Measurements from ENCODE around the gene ACR.

ACR gene

DNA sequence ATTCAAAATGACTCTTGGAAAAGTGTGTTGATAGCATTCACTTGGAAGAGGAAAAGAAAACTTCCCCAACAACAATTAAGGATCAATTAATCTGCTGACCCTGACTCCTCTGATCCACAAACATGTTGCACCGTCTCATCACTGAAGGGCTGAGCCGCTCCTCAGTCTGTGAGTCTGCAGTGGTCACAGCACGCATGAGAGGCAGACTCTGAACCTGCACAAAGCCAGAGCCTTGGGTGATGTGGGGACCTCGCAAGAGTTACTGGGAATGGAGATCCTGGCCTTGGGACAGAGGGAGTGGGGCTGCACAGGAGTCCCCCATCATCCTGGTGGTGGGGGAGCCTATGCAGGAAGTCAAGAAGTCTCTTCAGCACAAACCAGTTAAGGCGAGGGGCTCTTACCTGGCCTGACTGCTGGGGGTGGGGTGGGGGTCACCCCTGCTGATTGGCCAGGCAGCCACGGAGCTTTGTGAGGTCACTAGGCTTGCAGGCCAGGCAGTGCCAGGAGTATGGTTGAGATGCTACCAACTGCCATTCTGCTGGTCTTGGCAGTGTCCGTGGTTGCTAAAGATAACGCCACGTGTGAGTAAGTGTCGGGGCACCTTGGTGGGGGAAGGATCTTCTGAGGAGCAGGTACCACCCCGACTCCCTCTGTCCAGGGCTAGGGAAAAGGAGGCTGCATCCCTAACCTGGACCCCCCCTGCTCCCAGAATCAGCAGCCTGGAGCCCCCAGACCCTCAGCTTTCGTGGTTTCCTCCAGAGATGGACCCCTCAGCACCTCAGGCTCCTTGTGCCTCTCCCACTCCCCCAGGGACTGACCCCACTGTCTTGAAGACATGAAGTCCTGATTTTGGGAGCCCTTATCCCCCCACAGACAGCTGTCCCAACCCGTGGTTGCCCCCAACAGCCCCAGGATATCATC lies at the start of gene ACR:
Gene ACR (plus strand): TSS at position 477 of the 921 bp plus-strand sequence. CDS start 32 bp downstream, at position 509.
- DNase-seq (ENCODE audit: low read depth): no peak

DNA sequence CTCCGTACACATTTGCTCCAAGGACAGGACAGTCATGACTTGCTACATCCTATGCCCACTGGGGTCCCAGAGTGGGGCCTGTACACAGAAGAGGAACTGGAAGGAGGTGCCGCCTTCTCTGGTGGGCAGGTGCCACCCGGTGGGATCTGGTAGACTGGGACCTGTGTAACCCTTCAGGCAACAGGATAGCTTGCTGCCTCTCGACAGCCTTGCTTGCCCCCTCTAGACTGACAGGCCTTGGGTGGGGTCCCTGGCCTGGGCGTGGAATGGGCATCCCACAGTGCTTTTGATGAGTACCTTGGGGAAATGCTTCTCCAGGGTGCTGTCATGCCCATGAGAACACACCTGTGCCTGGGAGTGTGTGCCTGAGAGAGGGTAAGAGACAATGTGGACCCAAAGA lies 49.6 kb upstream of the ACR start:
- no peak for DNase-seq (ENCODE audit: low read depth)
- H3K4me3 ChIP-seq (ENCODE audit: low read length): no peak overlapping the region
- TF ChIP-seq, protein P1, sequence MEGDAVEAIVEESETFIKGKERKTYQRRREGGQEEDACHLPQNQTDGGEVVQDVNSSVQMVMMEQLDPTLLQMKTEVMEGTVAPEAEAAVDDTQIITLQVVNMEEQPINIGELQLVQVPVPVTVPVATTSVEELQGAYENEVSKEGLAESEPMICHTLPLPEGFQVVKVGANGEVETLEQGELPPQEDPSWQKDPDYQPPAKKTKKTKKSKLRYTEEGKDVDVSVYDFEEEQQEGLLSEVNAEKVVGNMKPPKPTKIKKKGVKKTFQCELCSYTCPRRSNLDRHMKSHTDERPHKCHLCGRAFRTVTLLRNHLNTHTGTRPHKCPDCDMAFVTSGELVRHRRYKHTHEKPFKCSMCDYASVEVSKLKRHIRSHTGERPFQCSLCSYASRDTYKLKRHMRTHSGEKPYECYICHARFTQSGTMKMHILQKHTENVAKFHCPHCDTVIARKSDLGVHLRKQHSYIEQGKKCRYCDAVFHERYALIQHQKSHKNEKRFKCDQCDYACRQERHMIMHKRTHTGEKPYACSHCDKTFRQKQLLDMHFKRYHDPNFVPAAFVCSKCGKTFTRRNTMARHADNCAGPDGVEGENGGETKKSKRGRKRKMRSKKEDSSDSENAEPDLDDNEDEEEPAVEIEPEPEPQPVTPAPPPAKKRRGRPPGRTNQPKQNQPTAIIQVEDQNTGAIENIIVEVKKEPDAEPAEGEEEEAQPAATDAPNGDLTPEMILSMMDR (IDR thresholded peaks at IDR 0.05; ENCODE audit: insufficient read depth, low read depth, low read length, missing control alignments): no peak

More for the DNA sequence above, at the start of gene ACR:
- TF ChIP-seq, protein P1 (IDR thresholded peaks at IDR 0.05; ENCODE audit: insufficient read depth, low read depth, low read length, missing control alignments): no peak
- no peak within 1 kb of the TSS for H3K4me3 ChIP-seq (ENCODE audit: low read length)

DNA sequence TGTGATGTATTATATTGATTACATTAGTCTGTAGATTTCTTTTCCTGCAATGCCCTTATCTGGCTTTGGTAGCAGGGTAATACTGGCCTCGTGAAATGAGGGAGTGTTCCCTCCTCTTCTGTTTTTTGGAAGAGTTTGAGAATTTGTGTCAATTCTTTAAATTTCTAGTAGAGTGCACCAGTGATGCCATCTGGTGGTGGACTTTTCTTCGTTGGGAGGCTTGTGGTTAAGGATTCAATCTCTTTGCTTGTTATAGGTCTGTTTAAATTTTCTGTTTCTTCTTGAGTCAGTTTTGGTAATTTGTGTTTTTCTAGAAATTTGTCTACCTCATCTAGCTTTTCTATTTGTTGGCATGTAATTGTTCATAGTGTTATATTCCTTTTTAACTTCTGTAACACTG lies 46.5 kb upstream of the ACR start:
- peak; percentile 50 for DNase-seq (ENCODE audit: low read depth)

DNA sequence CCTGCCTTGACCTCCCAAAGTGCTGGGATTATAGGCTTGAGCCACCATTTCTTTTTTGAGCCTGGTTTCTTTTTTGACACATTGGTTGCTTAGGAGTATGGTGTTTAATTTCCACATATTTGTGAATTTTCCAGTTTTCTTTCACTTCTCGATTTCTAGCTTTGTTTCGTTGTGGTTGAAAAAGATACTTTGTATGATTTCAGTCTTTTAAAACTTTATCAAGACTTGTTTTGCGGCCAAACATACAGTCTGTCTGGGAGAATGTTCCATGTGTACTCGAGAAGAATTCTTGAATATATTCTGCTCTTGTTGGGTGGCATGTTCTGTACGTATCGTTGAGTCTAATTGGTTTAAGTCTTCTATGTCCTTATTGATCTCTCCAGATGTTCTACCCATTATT lies 44.5 kb upstream of the ACR start:
- DNase-seq (ENCODE audit: low read depth): no peak
- TF ChIP-seq, protein P1 (IDR thresholded peaks at IDR 0.05; ENCODE audit: insufficient read depth, low read depth, low read length, missing control alignments): no peak
- no peak overlapping the region for H3K4me3 ChIP-seq (ENCODE audit: low read length)

More for the DNA sequence above, 46.5 kb upstream of the ACR start:
- no peak overlapping the region for H3K4me3 ChIP-seq (ENCODE audit: low read length)
- TF ChIP-seq, protein P1 (IDR thresholded peaks at IDR 0.05; ENCODE audit: insufficient read depth, low read depth, low read length, missing control alignments): peak; percentile 67

DNA sequence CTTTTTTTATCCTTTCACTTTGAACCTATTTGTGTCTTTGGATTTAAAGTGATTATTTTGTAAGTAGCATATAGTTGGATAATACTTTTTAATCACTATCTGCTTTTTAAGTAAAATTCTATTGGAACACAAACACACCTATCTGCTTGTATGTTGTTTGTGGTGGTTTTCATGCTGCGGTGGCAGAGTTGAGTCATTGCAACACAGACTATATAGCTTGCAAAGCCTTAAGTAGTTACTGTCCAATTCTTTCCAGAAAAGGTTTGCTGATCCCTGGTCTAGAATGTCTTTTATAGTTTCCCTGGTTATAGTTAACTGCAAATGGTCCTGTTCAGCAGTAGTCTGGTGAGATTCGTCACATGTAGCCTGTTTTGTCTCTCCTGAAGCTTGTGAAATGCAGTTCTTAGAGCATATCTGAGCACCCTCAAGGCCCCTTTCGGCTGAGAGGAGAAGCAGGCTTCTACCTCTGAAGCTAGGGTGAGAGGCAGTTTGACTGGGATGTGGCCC lies 43.9 kb upstream of the ACR start:
- TF ChIP-seq, protein P1 (IDR thresholded peaks at IDR 0.05; ENCODE audit: insufficient read depth, low read depth, low read length, missing control alignments): peak; percentile 17
- H3K4me3 ChIP-seq (ENCODE audit: low read length): no peak overlapping the region
- DNase-seq (ENCODE audit: low read depth): peak; percentile 40

DNA sequence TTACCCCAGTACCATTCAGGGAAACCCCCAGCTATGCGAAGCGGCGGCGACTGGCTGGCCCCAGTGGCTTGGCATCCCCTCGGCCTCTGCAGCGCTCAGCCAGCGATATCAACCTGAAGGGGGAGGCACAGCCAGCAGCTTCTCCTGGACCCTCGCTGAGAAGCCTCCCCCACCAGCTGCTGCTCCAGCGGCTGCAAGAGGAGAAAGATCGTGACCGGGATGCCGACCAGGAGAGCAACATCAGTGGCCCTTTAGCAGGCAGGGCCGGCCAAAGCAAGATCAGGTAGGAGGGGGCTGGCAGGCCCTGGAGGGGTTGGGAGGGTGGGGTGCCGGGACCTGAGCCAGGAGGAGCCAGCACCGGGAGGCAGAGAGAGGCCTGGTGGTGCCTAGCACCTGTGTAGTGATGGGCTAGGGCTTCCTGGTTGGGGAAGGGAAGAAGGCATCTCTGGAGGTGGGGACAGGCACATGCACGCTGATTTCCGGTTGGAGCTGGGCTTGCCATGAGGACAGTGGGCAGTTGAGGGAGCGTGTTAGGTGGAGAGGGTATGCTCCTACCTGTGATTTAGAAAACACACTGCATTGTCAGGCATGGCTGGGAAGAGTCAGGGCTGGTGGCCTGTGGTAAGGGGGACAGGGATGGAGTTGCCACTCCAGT lies 43.1 kb upstream of the ACR start:
- no peak overlapping the region for H3K4me3 ChIP-seq (ENCODE audit: low read length)
- no peak for DNase-seq (ENCODE audit: low read depth)
- TF ChIP-seq, protein P1 (IDR thresholded peaks at IDR 0.05; ENCODE audit: insufficient read depth, low read depth, low read length, missing control alignments): no peak

Measured in epithelial cell of esophagus (primary cell).